ENCODE measurements around the gene SMIM1. TPM values are rescaled to one million over a fixed set of nuclear protein-coding genes. Genes with fewer than 3 reads are reported as not detected.

The SMIM1 gene
- total and polyA plus RNA-seq, 9 of the 15 experiments (the other 6 are each of a cell fraction or from before 2014, with no cell fraction given) = 2.3 to 125 (median 24.3) TPM

DNA sequence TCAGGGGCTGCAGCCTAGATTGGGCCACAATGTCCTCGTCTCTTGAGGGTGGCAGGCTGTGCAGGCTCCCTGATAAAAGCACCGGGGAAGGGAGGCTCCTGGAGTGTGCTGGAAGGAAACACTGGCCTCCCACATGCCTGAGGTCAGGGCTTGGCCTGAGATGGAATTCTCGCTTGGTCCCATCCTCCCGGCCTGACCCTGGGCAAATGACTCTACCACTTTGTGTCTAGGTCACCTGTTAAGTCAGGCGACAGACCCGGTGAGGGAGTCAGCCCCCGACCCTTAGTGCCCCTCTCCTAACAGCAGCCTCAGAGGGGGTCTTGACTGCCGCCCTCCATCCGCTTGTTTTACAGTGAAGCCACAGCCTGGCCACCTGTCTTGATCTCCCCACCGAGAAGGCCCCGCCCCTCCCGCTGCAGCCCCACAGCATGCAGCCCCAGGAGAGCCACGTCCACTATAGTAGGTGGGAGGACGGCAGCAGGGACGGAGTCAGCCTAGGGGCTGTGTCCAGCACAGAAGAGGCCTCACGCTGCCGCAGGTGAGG, 2.5 kb downstream of the SMIM1 start (continued):
- TF ChIP-seq PRDM10 (IDR thresholded peaks at IDR 0.05; ENCODE audit: partially characterized antibody) = no peak
- no peak for TF ChIP-seq ZBTB1 (CRISPR knock-in tag; IDR thresholded peaks at IDR 0.05; ENCODE audit: borderline replicate concordance, low read depth)
- TF ChIP-seq THAP7 (CRISPR knock-in tag; IDR thresholded peaks at IDR 0.05) = no peak
- TF ChIP-seq, protein P1, sequence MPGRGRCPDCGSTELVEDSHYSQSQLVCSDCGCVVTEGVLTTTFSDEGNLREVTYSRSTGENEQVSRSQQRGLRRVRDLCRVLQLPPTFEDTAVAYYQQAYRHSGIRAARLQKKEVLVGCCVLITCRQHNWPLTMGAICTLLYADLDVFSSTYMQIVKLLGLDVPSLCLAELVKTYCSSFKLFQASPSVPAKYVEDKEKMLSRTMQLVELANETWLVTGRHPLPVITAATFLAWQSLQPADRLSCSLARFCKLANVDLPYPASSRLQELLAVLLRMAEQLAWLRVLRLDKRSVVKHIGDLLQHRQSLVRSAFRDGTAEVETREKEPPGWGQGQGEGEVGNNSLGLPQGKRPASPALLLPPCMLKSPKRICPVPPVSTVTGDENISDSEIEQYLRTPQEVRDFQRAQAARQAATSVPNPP (IDR thresholded peaks at IDR 0.05; ENCODE audit: borderline replicate concordance, insufficient read depth, insufficient read length) = no peak
- TF ChIP-seq SAP30 (IDR thresholded peaks at IDR 0.05; ENCODE audit: borderline replicate concordance, insufficient read depth, low read depth, low read length, poor library complexity, severe bottlenecking) = no peak
- TF ChIP-seq, protein P2, sequence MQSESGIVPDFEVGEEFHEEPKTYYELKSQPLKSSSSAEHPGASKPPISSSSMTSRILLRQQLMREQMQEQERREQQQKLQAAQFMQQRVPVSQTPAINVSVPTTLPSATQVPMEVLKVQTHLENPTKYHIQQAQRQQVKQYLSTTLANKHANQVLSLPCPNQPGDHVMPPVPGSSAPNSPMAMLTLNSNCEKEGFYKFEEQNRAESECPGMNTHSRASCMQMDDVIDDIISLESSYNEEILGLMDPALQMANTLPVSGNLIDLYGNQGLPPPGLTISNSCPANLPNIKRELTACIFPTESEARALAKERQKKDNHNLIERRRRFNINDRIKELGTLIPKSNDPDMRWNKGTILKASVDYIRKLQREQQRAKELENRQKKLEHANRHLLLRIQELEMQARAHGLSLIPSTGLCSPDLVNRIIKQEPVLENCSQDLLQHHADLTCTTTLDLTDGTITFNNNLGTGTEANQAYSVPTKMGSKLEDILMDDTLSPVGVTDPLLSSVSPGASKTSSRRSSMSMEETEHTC (IDR thresholded peaks at IDR 0.05) = no peak
- no peak for TF ChIP-seq KDM5B (IDR thresholded peaks at IDR 0.05; ENCODE audit: insufficient replicate concordance, low read depth, low read length)
- TF ChIP-seq, protein P3, sequence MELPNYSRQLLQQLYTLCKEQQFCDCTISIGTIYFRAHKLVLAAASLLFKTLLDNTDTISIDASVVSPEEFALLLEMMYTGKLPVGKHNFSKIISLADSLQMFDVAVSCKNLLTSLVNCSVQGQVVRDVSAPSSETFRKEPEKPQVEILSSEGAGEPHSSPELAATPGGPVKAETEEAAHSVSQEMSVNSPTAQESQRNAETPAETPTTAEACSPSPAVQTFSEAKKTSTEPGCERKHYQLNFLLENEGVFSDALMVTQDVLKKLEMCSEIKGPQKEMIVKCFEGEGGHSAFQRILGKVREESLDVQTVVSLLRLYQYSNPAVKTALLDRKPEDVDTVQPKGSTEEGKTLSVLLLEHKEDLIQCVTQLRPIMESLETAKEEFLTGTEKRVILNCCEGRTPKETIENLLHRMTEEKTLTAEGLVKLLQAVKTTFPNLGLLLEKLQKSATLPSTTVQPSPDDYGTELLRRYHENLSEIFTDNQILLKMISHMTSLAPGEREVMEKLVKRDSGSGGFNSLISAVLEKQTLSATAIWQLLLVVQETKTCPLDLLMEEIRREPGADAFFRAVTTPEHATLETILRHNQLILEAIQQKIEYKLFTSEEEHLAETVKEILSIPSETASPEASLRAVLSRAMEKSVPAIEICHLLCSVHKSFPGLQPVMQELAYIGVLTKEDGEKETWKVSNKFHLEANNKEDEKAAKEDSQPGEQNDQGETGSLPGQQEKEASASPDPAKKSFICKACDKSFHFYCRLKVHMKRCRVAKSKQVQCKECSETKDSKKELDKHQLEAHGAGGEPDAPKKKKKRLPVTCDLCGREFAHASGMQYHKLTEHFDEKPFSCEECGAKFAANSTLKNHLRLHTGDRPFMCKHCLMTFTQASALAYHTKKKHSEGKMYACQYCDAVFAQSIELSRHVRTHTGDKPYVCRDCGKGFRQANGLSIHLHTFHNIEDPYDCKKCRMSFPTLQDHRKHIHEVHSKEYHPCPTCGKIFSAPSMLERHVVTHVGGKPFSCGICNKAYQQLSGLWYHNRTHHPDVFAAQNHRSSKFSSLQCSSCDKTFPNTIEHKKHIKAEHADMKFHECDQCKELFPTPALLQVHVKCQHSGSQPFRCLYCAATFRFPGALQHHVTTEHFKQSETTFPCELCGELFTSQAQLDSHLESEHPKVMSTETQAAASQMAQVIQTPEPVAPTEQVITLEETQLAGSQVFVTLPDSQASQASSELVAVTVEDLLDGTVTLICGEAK (IDR thresholded peaks at IDR 0.05) = no peak
- TF ChIP-seq, protein P3 (CRISPR knock-in tag; IDR thresholded peaks at IDR 0.05) = no peak
- TF ChIP-seq TAL1 (IDR thresholded peaks at IDR 0.05) = peak; percentile 93
